AG04449 (cell line): ENCODE measurements around the gene ORMDL3.

Experiments used
- CTCF ChIA-PET: fragments of 350-600 bp; formaldehyde crosslinking; extraction: SDS; loops from one replicate; lab custom pipeline; 2021; ENCODE audit warnings: antibody characterized with exemption; lab: Yijun Ruan, JAX
- POLR2A ChIA-PET: fragments of 400-600, 350-600 bp; formaldehyde crosslinking; extraction: SDS; loops from one replicate; lab custom pipeline; 2020; ENCODE audit warnings: antibody characterized with exemption, inconsistent platforms; lab: Yijun Ruan, JAX
- DNase-seq: peaks from one replicate; pipeline ENCODE4 v3.0.0-alpha.2; 2010; ENCODE audit warnings: low read depth, low spot score
- H3K4me3 ChIP-seq: 2 replicates; pipeline ENCODE4 v1.5.1; 2011; ENCODE audit warnings: low read depth, mild to moderate bottlenecking, control low read depth, low read length
- CTCF ChIP-seq: IDR thresholded peaks from one replicate; pipeline ENCODE4 v1.5.1; 2011; ENCODE audit warnings: mild to moderate bottlenecking, moderate library complexity, low read length, control low read depth, inconsistent platforms; ENCODE audit not compliant: insufficient read depth; ENCODE audit errors: missing control alignments

The ORMDL3 gene

GRCh38 chr17:39927101-39927928 is at the start of gene ORMDL3, which contains the start of gene LRRC3C:
TSS of gene ORMDL3 (minus strand) at chr17:39927601. CDS start at chr17:39924203, 3,398 bp downstream.
TSS of gene LRRC3C (plus strand) at chr17:39927732. CDS start at chr17:39941524, 13,792 bp downstream.
- H3K4me3 ChIP-seq: peak within 1 kb of the TSS; percentile 82
- peak; percentile 41 for DNase-seq
- TF ChIP-seq CTCF: no peak
- POLR2A ChIA-PET: interaction anchor here (0.6 kb wide), 1 partner anchor 52 kb away, joined by 4 read pairs; no protein-coding TSS in a partner anchor
- CTCF ChIA-PET: interaction anchor here (0.6 to 1.9 kb wide), 6 partner anchors 12 to 53 kb away, joined by 3 to 11 read pairs (median 4); partner anchors contain the start of gene PSMD3

- CTCF ChIA-PET: interaction anchor here (23.7 kb wide), 1 partner anchor 16 kb away, joined by 450 read pairs; the partner anchor contains the start of gene GSDMA
- no peak for TF ChIP-seq CTCF
- POLR2A ChIA-PET: interaction anchor here (0.6 kb wide), 1 partner anchor 10 kb away, joined by 5 read pairs; no protein-coding TSS in a partner anchor
- DNase-seq: no peak
- no peak overlapping the region for H3K4me3 ChIP-seq
Observed at GRCh38 chr17:39975801-39976200, 48.4 kb upstream of the ORMDL3 start.

- ChIA-PET CTCF (interaction anchor here (0.7 to 23.7 kb wide), 3 partner anchors 14 to 102 kb away, joined by 3 to 450 read pairs (median 3); partner anchors contain the start of gene GSDMA), POLR2A (interaction anchor here (0.6 kb wide), 1 partner anchor 24 kb away, joined by 3 read pairs; no protein-coding TSS in a partner anchor)
- TF ChIP-seq CTCF: no peak
- H3K4me3 ChIP-seq: no peak overlapping the region
- DNase-seq: no peak
Observed at GRCh38 chr17:39974433-39974832, 47.0 kb upstream of the ORMDL3 start.

GRCh38 chr17:39973496-39973895 is 46.1 kb upstream of the ORMDL3 start:
- POLR2A ChIA-PET: interaction anchor here (0.7 kb wide), 1 partner anchor 33 kb away, joined by 3 read pairs; no protein-coding TSS in a partner anchor
- no peak for DNase-seq
- no peak for TF ChIP-seq CTCF
- CTCF ChIA-PET: interaction anchor here (0.6 to 23.7 kb wide), 4 partner anchors 13 to 193 kb away, joined by 3 to 450 read pairs (median 3); partner anchors contain the start of gene GSDMA
- no peak overlapping the region for H3K4me3 ChIP-seq

- ChIA-PET CTCF (interaction anchor here (1.3 to 23.7 kb wide), 3 partner anchors 8 to 34 kb away, joined by 3 to 450 read pairs (median 15); partner anchors contain the start of genes GSDMA and PSMD3), POLR2A (no interaction called here)
- no peak overlapping the region for H3K4me3 ChIP-seq
- no peak for DNase-seq
- no peak for TF ChIP-seq CTCF
Observed at GRCh38 chr17:39972271-39972670, 44.9 kb upstream of the ORMDL3 start.
